Measurements from ENCODE around the gene IQCF2. TPM values are rescaled to one million over a fixed set of nuclear protein-coding genes. Genes with fewer than 3 reads are reported as not detected.
"Not testable (repeated sequence)": the region's sequence is repeated elsewhere in the genome, so short reads cannot be mapped to it uniquely, and the experiment has no call there.

Gene IQCF2
- total RNA-seq, 2 experiments from 2014 or later = not detected

DNA sequence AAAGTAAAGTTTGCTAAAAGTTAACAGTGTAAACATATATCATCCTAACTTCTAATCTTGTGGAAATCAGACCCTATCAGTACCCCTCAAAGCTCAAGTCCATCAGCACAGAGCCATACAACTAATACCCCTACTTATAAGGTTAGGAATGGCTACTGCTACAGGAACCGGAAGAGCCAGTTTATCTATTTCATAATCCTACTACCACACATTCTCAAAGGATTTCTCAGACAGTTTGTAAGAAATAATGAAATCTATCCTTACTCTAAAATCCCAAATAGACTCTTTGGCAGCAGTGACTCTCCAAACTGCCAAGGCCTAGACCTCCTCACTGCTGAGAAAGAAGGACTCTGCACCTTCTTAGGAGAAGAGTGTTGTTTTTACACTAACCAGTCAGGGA, 6.0 kb upstream of the IQCF2 start:
- H3K36me3 Mint-ChIP-seq; DNase-seq; ATAC-seq; CTCF ChIA-PET; H3K4me1 Mint-ChIP-seq; H3K27ac Mint-ChIP-seq; H3K4me3 Mint-ChIP-seq; H3K9me3 Mint-ChIP-seq (ENCODE audit: low read depth): not testable (repeated sequence)
- peaks cover 13% of the 10 kb centered on the region for H3K27me3 Mint-ChIP-seq

DNA sequence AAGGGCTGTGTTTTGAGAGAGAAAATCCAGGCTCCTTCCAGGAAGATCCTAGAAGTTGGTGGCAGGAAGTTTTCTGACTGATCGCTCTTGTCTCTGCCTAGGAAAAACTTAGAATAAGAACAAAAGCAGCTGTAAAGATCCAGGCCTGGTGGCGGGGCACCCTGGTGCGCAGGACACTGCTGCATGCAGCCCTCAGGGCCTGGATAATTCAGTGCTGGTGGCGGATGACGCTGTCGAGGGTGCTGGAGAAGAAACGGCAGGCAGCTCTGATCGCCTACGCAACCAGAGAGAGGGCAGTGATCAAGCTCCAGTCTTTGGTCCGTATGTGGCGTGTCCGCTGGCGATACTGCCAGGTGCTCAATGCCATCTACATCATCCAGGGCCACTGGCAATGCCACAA, 1.5 kb downstream of the IQCF2 start:
- no peak for ATAC-seq
- Mint-ChIP-seq H3K9me3 (ENCODE audit: low read depth) (no peaks in the 10 kb centered on the region), H3K36me3 (no peaks in the 10 kb centered on the region), H3K27ac (no peak overlapping the region), H3K4me3 (no peak overlapping the region), H3K27me3 (peaks cover 37% of the 10 kb centered on the region), H3K4me1 (no peaks in the 10 kb centered on the region)
- no peak for DNase-seq
- CTCF ChIA-PET = no interaction called here

DNA sequence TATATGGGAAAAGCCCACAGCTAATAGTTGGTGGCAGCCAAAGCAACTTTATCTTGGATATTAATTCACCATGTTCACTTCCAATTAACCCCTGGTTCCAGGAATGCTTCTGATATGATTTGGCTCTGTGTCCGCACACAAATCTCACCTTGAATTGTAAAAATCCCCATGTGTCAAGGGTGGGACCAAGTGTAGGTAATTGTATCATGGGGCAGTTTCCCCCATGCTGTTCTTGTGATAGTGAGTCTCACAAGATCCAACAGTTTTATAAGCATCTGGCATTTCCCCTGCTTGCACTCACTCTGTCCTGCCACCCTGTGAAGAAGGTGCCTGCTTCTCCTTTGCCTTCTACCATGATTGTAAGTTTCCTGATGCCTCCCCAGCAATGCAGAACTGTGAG, 7.5 kb downstream of the IQCF2 start:
- ATAC-seq; CTCF ChIA-PET; H3K36me3 Mint-ChIP-seq; H3K27ac Mint-ChIP-seq; H3K4me3 Mint-ChIP-seq; H3K9me3 Mint-ChIP-seq (ENCODE audit: low read depth); DNase-seq; H3K4me1 Mint-ChIP-seq: not testable (repeated sequence)
- peaks cover 42% of the 10 kb centered on the region for H3K27me3 Mint-ChIP-seq

DNA sequence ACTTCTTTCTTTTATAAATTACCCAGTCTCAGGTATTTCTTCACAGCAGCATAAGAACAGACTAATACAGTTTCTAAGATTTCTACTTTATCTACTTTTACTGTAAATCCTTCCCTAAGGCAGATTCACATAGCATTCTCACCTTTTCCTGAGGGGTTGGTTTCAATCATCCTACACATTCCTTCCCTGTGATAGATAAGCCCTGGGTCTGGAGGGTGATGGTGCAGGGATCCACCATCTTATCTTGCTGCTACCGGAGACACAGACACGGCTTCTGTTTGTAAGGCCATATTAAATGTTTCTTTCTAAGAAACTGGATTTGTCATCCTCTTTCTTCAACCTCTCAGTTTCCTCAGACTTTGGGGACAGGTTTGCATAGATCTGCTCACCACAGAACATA, 7.9 kb downstream of the IQCF2 start:
- no peak overlapping the region for H3K4me3 Mint-ChIP-seq
- H3K36me3 Mint-ChIP-seq = no peaks in the 10 kb centered on the region
- DNase-seq = no peak
- H3K4me1 Mint-ChIP-seq = no peaks in the 10 kb centered on the region
- CTCF ChIA-PET = no interaction called here
- H3K27me3 Mint-ChIP-seq = peaks cover 43% of the 10 kb centered on the region
- ATAC-seq = no peak
- H3K27ac Mint-ChIP-seq = no peak overlapping the region
- H3K9me3 Mint-ChIP-seq (ENCODE audit: low read depth) = no peaks in the 10 kb centered on the region

DNA sequence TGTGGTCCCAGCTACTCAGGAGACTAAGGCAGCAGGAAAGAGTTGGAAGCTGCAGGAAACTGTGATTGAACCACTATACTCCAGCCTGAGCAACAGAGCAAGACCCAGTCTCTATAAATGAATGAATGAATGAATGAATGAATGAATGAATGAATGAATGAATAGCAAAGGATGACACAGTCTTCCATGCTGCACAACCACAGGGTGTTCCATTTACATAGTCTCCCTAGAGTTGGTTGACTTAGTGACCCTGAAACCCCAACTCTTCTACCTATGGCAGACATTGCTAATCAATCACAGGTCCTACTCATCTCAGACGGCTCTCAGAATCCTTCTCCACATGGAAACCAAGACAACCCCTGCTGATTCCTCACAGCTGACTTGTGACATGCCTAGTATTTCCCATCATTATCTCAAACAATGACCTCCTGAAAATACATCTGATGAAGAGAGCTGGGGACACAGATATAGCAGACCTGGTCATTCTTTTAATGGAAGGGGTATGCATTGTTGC, 11.9 kb downstream of the IQCF2 start:
- Mint-ChIP-seq H3K4me1 (no peaks in the 10 kb centered on the region), H3K27ac (no peak overlapping the region), H3K27me3 (peaks cover 25% of the 10 kb centered on the region), H3K36me3 (no peaks in the 10 kb centered on the region), H3K9me3 (ENCODE audit: low read depth) (no peaks in the 10 kb centered on the region), H3K4me3 (no peak overlapping the region)
- CTCF ChIA-PET = no interaction called here
- ATAC-seq (no peak), DNase-seq (no peak)

DNA sequence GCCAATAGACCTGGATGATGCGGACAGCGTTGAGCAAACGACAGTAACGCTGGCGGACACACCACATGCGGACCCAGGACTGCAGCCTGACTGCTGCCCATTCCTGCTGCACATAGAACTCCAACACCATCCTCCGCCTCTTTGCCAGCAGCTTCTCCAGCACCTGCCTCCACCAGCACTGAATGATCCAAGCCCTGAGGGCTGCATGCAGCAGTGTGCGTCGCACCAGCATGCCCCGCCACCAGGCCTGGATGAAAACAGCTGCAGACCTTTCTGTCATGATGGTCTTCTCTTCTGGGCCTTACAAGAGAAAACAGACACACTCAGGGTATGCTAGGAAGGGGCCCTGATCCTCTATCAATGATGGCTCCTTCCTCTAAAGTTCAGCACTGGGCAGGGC, 12.5 kb downstream of the IQCF2 start:
- no peak for ATAC-seq
- Mint-ChIP-seq H3K4me3 (no peak overlapping the region), H3K27ac (no peak overlapping the region), H3K9me3 (ENCODE audit: low read depth) (no peaks in the 10 kb centered on the region), H3K4me1 (no peaks in the 10 kb centered on the region), H3K36me3 (no peaks in the 10 kb centered on the region), H3K27me3 (peaks cover 21% of the 10 kb centered on the region)
- no peak for DNase-seq
- CTCF ChIA-PET = no interaction called here

DNA sequence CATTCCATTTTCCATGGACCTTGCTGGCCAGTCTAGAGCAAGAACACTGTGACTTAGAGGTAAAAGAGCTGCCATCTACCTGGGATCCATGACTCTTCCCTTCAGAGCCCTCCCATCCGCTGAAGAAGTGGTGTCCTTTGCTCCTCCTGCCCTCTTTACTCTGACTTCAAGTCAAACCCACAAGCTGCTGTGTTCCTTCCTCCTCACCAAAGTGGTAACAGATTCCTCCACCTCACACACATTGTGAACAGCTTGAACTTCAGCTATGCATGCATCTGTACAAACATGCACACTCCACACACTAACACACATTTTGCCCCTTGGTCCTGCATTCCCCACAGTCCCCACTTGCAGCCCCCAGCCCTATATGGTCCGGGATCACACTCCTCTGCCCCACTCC, 13.0 kb downstream of the IQCF2 start:
- no peak for ATAC-seq
- peaks cover 16% of the 10 kb centered on the region for H3K27me3 Mint-ChIP-seq
- H3K9me3 Mint-ChIP-seq (ENCODE audit: low read depth) = no peaks in the 10 kb centered on the region
- H3K4me3 Mint-ChIP-seq = no peak overlapping the region
- CTCF ChIA-PET = no interaction called here
- DNase-seq = no peak
- H3K36me3 Mint-ChIP-seq = no peaks in the 10 kb centered on the region
- H3K4me1 Mint-ChIP-seq = no peaks in the 10 kb centered on the region
- no peak overlapping the region for H3K27ac Mint-ChIP-seq

DNA sequence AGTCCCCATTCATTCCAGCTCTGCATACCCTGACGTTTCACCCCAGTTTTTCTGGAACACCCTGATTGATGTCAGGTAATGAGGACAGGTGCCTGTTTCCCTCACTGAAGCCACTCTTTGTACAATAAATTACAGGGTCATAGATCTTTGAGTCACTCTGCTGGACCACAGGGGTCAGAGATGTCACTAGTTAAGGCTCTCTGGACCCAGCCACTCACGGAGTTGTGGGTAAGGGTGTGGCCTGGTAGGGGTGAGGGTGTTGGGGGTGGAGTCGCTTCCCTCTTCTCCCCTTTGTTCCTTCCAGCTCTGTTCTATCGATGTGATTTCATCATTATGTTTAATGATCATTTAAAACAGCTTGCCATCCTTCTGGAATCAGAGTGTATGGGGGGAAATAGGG, 13.5 kb downstream of the IQCF2 start:
- Mint-ChIP-seq H3K36me3 (no peaks in the 10 kb centered on the region), H3K27ac (no peak overlapping the region), H3K27me3 (peaks cover 15% of the 10 kb centered on the region), H3K9me3 (ENCODE audit: low read depth) (no peaks in the 10 kb centered on the region), H3K4me1 (no peaks in the 10 kb centered on the region), H3K4me3 (no peak overlapping the region)
- ATAC-seq (no peak), DNase-seq (no peak)
- CTCF ChIA-PET = interaction anchor here (0.7 kb wide), 1 partner anchor 162 kb away, joined by 3 read pairs; no protein-coding TSS in a partner anchor

DNA sequence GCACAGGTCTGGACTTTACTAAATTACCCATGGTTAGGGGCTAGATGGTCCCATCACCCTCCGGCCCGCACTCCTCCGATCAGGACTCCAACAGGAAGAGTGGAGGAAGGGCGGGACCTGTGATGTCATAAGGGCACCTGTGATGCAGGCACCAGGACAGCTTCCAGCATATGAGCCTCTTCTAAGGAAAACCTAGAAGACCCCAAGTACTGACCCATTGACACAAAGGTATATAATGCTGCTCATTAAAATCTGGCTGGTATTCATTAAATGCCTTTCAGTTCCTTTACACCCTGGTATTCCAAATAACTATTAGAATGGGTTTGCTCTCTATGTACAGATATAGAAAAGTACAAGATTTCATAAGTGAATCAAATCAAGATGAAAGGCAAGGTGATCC, 14.1 kb downstream of the IQCF2 start, which contains the start of gene IQCF5:
Gene IQCF5 (minus strand): TSS at position 101 of the 400 bp plus-strand sequence. CDS start 70 bp downstream, at position 31.
- ATAC-seq = no peak
- CTCF ChIA-PET = interaction anchor here (0.7 kb wide), 1 partner anchor 161 kb away, joined by 3 read pairs; no protein-coding TSS in a partner anchor
- Mint-ChIP-seq H3K4me1 (no peaks in the 10 kb centered on the region), H3K27me3 (peaks cover 16% of the 10 kb centered on the region), H3K36me3 (no peaks in the 10 kb centered on the region), H3K9me3 (ENCODE audit: low read depth) (no peaks in the 10 kb centered on the region), H3K27ac (no peak within 1 kb of the TSS), H3K4me3 (no peak within 1 kb of the TSS)
- no peak for DNase-seq

DNA sequence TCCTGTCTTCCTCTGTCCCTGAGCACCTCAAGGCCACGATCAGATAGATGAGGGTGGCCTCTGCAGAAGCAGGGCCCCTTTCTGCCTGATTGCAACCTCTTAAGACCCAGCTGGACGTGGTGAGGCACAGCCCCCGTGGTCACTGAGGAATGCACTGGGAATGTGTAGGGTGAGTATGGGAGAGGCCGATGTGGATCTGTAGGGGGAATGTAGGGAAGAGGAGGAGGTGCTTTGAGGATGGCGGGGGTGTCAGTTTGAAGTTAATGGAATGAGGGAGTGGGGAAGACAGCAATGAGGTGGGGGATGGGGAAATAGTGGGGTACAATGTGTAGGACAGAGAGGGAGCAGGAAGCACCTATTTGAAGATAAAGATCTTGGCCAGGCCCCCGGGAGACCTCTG, 14.8 kb downstream of the IQCF2 start:
- CTCF ChIA-PET = no interaction called here
- H3K4me1 Mint-ChIP-seq = no peaks in the 10 kb centered on the region
- no peak for ATAC-seq

DNA sequence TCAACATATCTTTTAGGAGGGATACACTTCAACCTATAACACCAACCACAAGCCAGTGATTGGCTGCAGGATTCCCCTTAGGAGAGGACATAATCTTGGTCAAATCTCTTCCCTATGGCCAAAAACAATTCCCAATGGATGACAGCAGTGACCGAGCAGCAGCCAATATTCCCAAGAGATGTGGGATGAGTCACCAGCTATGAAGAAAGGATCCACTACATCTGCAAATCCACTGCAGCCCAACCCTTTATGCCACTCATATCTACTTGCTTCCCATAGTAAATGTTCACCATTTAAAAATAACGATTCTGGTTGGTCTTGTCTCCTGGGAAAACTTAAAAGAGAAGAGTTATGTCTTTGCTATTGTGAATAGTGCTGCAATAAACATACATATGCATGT, 18.5 kb downstream of the IQCF2 start:
- Mint-ChIP-seq H3K27me3 (peaks cover 32% of the 10 kb centered on the region), H3K36me3 (no peaks in the 10 kb centered on the region), H3K9me3 (ENCODE audit: low read depth) (no peaks in the 10 kb centered on the region), H3K4me1 (no peaks in the 10 kb centered on the region), H3K27ac (no peak overlapping the region), H3K4me3 (no peak overlapping the region)
- no peak for DNase-seq
- ATAC-seq = no peak
- CTCF ChIA-PET = no interaction called here

More for the DNA sequence above, 14.8 kb downstream of the IQCF2 start:
- Mint-ChIP-seq H3K4me3 (no peak overlapping the region), H3K27me3 (peaks cover 11% of the 10 kb centered on the region), H3K9me3 (ENCODE audit: low read depth) (no peaks in the 10 kb centered on the region), H3K27ac (no peak overlapping the region), H3K36me3 (no peaks in the 10 kb centered on the region)
- DNase-seq = no peak

DNA sequence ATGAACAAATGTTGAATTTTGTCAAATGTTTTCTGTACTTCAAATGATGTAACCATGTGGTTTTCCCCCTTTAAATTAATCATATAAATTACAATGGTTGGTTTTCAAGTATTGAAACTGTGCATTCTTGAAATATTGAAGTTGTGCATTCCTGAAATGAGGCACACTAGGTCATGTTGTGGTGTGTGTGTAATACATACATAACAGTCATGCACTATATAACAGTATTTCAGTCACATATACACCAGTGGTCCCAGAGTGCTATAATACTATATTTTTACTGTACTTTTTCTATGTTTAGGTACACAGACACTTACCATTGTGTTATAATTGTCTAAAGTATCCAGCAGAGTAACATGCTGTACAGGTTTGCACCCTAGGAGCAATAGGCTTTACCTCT, 25.0 kb downstream of the IQCF2 start:
- no peaks in the 10 kb centered on the region for H3K9me3 Mint-ChIP-seq (ENCODE audit: low read depth)

DNA sequence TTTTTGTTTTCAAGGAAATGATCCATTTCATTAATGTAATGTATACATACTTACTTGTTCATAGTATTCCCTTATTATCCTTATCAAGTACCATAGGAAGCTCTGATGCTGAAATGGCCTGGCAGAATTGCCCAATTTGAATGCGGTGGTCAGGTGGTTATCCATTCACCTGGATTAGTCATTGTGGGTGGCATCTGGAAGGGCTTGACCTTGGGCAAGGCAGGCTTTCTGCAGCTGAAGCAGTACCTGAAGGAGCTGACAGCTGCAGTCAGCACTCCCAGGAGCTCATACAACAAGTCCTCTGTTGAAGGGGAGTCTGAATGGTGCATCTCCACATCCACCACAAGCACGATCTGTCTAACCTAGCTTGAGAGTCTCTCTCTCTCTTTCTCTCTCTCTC, 26.2 kb downstream of the IQCF2 start:
- Mint-ChIP-seq H3K9me3 (ENCODE audit: low read depth) (no peaks in the 10 kb centered on the region), H3K4me1 (peaks cover 26% of the 10 kb centered on the region), H3K27ac (no peak overlapping the region), H3K27me3 (peaks cover 37% of the 10 kb centered on the region), H3K36me3 (no peaks in the 10 kb centered on the region), H3K4me3 (no peak overlapping the region)
- CTCF ChIA-PET = interaction anchor here (1.2 kb wide), 1 partner anchor 12 kb away, joined by 3 read pairs; no protein-coding TSS in a partner anchor
- no peak for ATAC-seq
- no peak for DNase-seq

More for the DNA sequence above, 25.0 kb downstream of the IQCF2 start:
- DNase-seq = no peak
- H3K27ac Mint-ChIP-seq = no peak overlapping the region
- H3K27me3 Mint-ChIP-seq = peaks cover 44% of the 10 kb centered on the region
- CTCF ChIA-PET = interaction anchor here (1.2 kb wide), 1 partner anchor 13 kb away, joined by 3 read pairs; no protein-coding TSS in a partner anchor
- H3K36me3 Mint-ChIP-seq = no peaks in the 10 kb centered on the region
- H3K4me1 Mint-ChIP-seq = peaks cover 17% of the 10 kb centered on the region
- ATAC-seq = no peak
- H3K4me3 Mint-ChIP-seq = no peak overlapping the region

DNA sequence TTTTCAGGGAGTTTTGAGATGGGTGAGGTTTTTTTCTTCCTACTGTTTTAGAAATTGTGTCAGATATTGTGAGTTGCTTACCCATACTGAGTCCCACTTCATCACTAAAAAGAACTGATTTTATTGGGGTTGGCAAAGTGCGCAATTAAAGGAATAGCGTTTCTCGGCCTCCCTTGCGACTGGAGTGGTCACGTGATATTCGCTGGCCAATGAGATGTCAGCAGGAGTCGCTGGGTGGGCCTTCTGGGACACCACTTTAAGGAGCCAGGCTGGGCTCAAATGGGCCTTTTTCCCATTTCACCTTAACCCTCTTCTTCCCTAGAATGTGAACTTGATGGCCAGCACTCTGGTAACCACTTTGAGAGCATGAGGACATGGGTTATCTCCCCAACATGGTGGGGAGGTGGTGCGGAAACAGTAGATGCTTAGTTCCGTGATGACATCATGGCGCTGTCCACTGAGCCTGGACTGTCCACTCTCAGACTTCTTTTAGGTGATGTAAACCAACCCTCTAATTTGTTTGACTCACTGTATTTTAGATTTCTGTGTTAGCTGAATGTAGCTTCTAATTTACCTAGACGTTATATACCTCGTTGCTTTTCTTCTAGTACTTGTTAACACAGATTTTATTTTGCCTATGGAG, 27.2 kb downstream of the IQCF2 start:
- peaks cover 26% of the 10 kb centered on the region for H3K4me1 Mint-ChIP-seq
- CTCF ChIA-PET = no interaction called here
- H3K36me3 Mint-ChIP-seq = no peaks in the 10 kb centered on the region
- H3K4me3 Mint-ChIP-seq = no peak overlapping the region
- peaks cover 32% of the 10 kb centered on the region for H3K27me3 Mint-ChIP-seq
- no peaks in the 10 kb centered on the region for H3K9me3 Mint-ChIP-seq (ENCODE audit: low read depth)
- no peak overlapping the region for H3K27ac Mint-ChIP-seq
- ATAC-seq (no peak), DNase-seq (no peak)

Measured in activated CD8-positive, alpha-beta memory T cell treated with anti-CD3 and anti-CD28 coated beads, Interleukin-2, amount 10 ng/mL, durations not matched to agents 7 days and 5 days (primary cell).